Measurements from ENCODE around the gene CHKA. TPM values are rescaled to one million over a fixed set of nuclear protein-coding genes. Genes with fewer than 3 reads are reported as not detected.

CHKA gene
- total and polyA plus RNA-seq, 9 of the 15 experiments (the other 6 are each of a cell fraction or from before 2014, with no cell fraction given): 3.6 to 37.0 (median 30.2) TPM

DNA sequence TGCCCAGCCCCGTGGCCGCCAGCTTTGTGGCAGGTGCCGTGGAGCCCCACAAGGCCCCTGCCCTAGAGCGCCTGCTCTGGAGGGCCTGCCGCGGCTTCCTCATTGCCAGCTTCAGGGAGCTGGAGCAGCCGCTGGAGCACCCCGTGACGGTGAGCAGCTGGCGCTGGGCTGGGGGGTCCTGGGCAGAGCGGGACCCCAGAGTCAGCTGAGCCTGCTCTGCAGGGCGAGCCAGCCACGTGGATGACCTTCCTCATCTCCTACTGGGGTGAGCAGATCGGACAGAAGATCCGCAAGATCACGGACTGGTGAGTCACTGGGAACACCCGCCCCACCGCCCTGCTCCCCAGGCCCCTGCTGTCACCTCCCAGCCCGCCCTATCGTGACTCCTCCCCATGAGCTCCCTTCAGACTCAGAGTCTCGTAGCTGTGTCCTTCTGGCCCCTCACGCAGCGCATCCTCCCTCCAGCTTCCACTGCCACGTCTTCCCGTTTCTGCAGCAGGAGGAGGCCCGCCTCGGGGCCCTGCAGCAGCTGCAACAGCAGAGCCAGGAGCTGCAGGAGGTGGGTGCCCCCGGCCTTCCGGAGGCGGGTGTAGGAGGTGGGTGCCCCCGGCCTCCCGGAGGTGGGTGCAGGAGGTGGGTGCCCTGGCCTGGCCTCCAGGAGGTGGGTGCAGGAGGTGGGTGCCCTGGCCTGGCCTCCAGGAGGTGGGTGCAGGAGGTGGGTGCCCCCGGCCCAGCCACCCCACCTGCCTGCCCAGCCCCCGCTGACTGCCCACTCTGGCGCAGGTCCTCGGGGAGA is 77.6 kb downstream of the CHKA start:
- ATAC-seq: peak; percentile 82
- peak; percentile 90 to 97 (median 94) for DNase-seq (ENCODE audit: extremely low read depth in 1 of 4, low spot score in 3 of 4)
- Histone ChIP-seq H3K4me2 (ENCODE audit: insufficient read depth, low read length) (peak overlapping the region; percentile 57), H3K79me2 (ENCODE audit: control insufficient read depth, insufficient read depth, low read length) (peaks cover 34% of the 10 kb centered on the region), H3K36me3 (ENCODE audit: control insufficient read depth, insufficient read depth, low read length) (peaks cover 65% of the 10 kb centered on the region; the same call in 2 of the 3 replicates), H3K27me3 (ENCODE audit: control insufficient read depth in 2 of 2, insufficient read depth in 2 of 2, low read length in 2 of 2) (no peaks in the 10 kb centered on the region), H3K4me3 (peak overlapping the region; percentile 14; the same call in 1 of the 2 replicates), H4K20me1 (replicated peaks; ENCODE audit: control insufficient read depth, insufficient read depth, low read length) (peaks cover 4% of the 10 kb centered on the region; the same call in 1 of the 2 replicates), H3K9ac (ENCODE audit: insufficient read depth in 1 of 2, low read depth in 2 of 2, low read length in 2 of 2) (peak overlapping the region; percentile 69 to 90; a peak in 3 of 4 replicates), H2AFZ (ENCODE audit: low read depth, low read length) (peak overlapping the region; percentile 56), H3K9me3 (replicated peaks; ENCODE audit: control insufficient read depth, insufficient read depth, low read depth, low read length) (no peaks in the 10 kb centered on the region), H3K4me1 (replicated peaks in 1 of 2; ENCODE audit: control insufficient read depth in 2 of 2, insufficient read depth in 2 of 2, low read length in 2 of 2) (peaks cover 33 to 72% of the 10 kb centered on the region in 2 experiments), H3K27ac (ENCODE audit: extremely low read depth, low read depth, low read length) (peak overlapping the region; percentile 90), H3K9me1 (ENCODE audit: control insufficient read depth, insufficient read depth, low read length) (no peaks in the 10 kb centered on the region)
- CTCF ChIA-PET (ENCODE audit: low intra/inter-chr PET ratio): no interaction called here
- peak; percentile 95 for FAIRE-seq
- in situ Hi-C loops (cut with MboI) (no loop called here), intact Hi-C loops (cut with micrococcal nuclease) (no loop called here)
- no TSS peak for BruUV-seq (replicated peaks)
- 28% methylated on average over 30 of the region's 36 CpGs for WGBS (ENCODE audit: insufficient coverage, low coverage, missing lambda C conversion rate)
- POLR2A ChIA-PET: interaction anchor here (0.5 to 4.9 kb wide), 8 partner anchors 9 to 333 kb away, joined by 3 to 55 read pairs (median 4); no protein-coding TSS in a partner anchor
- TF ChIP-seq, protein P1, sequence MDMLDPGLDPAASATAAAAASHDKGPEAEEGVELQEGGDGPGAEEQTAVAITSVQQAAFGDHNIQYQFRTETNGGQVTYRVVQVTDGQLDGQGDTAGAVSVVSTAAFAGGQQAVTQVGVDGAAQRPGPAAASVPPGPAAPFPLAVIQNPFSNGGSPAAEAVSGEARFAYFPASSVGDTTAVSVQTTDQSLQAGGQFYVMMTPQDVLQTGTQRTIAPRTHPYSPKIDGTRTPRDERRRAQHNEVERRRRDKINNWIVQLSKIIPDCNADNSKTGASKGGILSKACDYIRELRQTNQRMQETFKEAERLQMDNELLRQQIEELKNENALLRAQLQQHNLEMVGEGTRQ (CRISPR knock-in tag; IDR thresholded peaks at IDR 0.05): peak; percentile 13; the same call in 1 of the 2 replicates
- TF ChIP-seq SRSF1 (IDR thresholded peaks at IDR 0.05; ENCODE audit: low read depth, low read length) (no peak), ATF1 (CRISPR knock-in tag; IDR thresholded peaks at IDR 0.05) (no peak), ATF1 (tag; IDR thresholded peaks at IDR 0.05) (peak; percentile 59), POLR2A (conservative IDR thresholded peaks at IDR 0.05) (peak; percentile 66; the same call in 1 of the 2 replicates), MYNN (IDR thresholded peaks at IDR 0.05) (peak; percentile 82; the same call in 1 of the 2 replicates), MYNN (CRISPR knock-in tag; IDR thresholded peaks at IDR 0.05) (no peak), FOSL1 (tag; conservative IDR thresholded peaks at IDR 0.05) (peak; percentile 97), CREM (IDR thresholded peaks at IDR 0.05; ENCODE audit: low read depth) (peak; percentile 59), MYC (IDR thresholded peaks at IDR 0.05; ENCODE audit: low read depth, low read length) (peak; percentile 92), MYC (CRISPR knock-in tag; IDR thresholded peaks at IDR 0.05; ENCODE audit: borderline replicate concordance, low read depth) (peak; percentile 84; the same call in 1 of the 2 replicates), ETV6 (IDR thresholded peaks at IDR 0.05; ENCODE audit: borderline replicate concordance in 1 of 2, low read depth in 2 of 2, low read length in 1 of 2) (no peak), ETV6 (CRISPR knock-in tag; IDR thresholded peaks at IDR 0.05; ENCODE audit: borderline replicate concordance) (no peak), RBFOX2 (IDR thresholded peaks at IDR 0.05; ENCODE audit: low read depth, low read length) (peak; percentile 78), EP400 (IDR thresholded peaks at IDR 0.05) (peak; percentile 89), ZBED1 (IDR thresholded peaks at IDR 0.05) (peak; percentile 76; the same call in 1 of the 2 replicates)
- TF ChIP-seq, protein P2, sequence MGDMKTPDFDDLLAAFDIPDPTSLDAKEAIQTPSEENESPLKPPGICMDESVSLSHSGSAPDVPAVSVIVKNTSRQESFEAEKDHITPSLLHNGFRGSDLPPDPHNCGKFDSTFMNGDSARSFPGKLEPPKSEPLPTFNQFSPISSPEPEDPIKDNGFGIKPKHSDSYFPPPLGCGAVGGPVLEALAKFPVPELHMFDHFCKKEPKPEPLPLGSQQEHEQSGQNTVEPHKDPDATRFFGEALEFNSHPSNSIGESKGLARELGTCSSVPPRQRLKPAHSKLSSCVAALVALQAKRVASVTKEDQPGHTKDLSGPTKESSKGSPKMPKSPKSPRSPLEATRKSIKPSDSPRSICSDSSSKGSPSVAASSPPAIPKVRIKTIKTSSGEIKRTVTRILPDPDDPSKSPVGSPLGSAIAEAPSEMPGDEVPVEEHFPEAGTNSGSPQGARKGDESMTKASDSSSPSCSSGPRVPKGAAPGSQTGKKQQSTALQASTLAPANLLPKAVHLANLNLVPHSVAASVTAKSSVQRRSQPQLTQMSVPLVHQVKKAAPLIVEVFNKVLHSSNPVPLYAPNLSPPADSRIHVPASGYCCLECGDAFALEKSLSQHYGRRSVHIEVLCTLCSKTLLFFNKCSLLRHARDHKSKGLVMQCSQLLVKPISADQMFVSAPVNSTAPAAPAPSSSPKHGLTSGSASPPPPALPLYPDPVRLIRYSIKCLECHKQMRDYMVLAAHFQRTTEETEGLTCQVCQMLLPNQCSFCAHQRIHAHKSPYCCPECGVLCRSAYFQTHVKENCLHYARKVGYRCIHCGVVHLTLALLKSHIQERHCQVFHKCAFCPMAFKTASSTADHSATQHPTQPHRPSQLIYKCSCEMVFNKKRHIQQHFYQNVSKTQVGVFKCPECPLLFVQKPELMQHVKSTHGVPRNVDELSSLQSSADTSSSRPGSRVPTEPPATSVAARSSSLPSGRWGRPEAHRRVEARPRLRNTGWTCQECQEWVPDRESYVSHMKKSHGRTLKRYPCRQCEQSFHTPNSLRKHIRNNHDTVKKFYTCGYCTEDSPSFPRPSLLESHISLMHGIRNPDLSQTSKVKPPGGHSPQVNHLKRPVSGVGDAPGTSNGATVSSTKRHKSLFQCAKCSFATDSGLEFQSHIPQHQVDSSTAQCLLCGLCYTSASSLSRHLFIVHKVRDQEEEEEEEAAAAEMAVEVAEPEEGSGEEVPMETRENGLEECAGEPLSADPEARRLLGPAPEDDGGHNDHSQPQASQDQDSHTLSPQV (IDR thresholded peaks at IDR 0.05): peak; percentile 94
- TF ChIP-seq, protein P3, sequence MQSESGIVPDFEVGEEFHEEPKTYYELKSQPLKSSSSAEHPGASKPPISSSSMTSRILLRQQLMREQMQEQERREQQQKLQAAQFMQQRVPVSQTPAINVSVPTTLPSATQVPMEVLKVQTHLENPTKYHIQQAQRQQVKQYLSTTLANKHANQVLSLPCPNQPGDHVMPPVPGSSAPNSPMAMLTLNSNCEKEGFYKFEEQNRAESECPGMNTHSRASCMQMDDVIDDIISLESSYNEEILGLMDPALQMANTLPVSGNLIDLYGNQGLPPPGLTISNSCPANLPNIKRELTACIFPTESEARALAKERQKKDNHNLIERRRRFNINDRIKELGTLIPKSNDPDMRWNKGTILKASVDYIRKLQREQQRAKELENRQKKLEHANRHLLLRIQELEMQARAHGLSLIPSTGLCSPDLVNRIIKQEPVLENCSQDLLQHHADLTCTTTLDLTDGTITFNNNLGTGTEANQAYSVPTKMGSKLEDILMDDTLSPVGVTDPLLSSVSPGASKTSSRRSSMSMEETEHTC (IDR thresholded peaks at IDR 0.05): peak; percentile 94
